Measurements from ENCODE around the gene RAB3B.

RAB3B gene

GRCh38 chr1:51871351-51871975, 119.0 kb downstream of the RAB3B start:
- no peak for DNase-seq (ENCODE audit: low spot score)

GRCh38 chr1:51870603-51871350, 119.7 kb downstream of the RAB3B start:
- no peak for DNase-seq (ENCODE audit: low spot score)

GRCh38 chr1:51867479-51868232, 122.8 kb downstream of the RAB3B start:
- DNase-seq (ENCODE audit: low spot score) = no peak

GRCh38 chr1:51863384-51863783, 127.1 kb downstream of the RAB3B start:
- DNase-seq (ENCODE audit: low spot score) = no peak

- peak; percentile 39 for DNase-seq (ENCODE audit: low spot score)
Observed at GRCh38 chr1:51861669-51862068, 128.8 kb downstream of the RAB3B start.

- no peak for DNase-seq (ENCODE audit: low spot score)
Observed at GRCh38 chr1:51859735-51860134, 130.8 kb downstream of the RAB3B start.

- no peak for DNase-seq (ENCODE audit: low spot score)
Observed at GRCh38 chr1:51859333-51859732, 131.2 kb downstream of the RAB3B start.

- no peak for DNase-seq (ENCODE audit: low spot score)
Observed at GRCh38 chr1:51858892-51859291, 131.6 kb downstream of the RAB3B start.
